HCT116 (cell line): ENCODE data around the gene CNTN4. TPM values are rescaled to one million over a fixed set of nuclear protein-coding genes. Genes with fewer than 3 reads are reported as not detected.

ENCODE experiments used
- ATAC-seq: fragments of 200-7000 bp; cut with Tn5 transposase; 2 replicates; pipeline ENCODE4 v1.9.1; 2020; ENCODE audit warnings: mild to moderate bottlenecking, moderate library complexity
- BruUV-seq: library from RNA; stranded (reverse); fragments of 400-500 nt; replicated peaks from 2 replicates; lab custom pipeline; 2021; lab: Mats Ljungman, UMichigan
- CTCF ChIA-PET: fragments of 300-600 bp; sonication (Branson Sonifier 250); formaldehyde crosslinking; loops from one replicate; lab custom pipeline; 2021; ENCODE audit warnings: antibody characterized with exemption; lab: Charles Lee
- POLR2A ChIA-PET: fragments of 300-600, 350-600 bp; sonication (Branson Sonifier 250); formaldehyde crosslinking; loops from one replicate; lab custom pipeline; 2021; ENCODE audit warnings: antibody characterized with exemption; lab: Charles Lee
- RAD21 ChIA-PET, 2 experiments: fragments of 300-600 bp; sonication (Branson Sonifier 250); formaldehyde crosslinking; loops; one replicate each; lab custom pipeline; 2023; ENCODE audit warnings: low total read pairs in 2 of 2; ENCODE audit not compliant: uncharacterized antibody in 2 of 2, unreplicated experiment in 2 of 2, low non-redundant PET in 1 of 2; lab: Charles Lee
- DNase-seq: peaks from one replicate; pipeline ENCODE4 v3.0.0-alpha.2; 2010; ENCODE audit warnings: low read depth, low spot score
- H2AFZ ChIP-seq: fragments of 200-600 bp; shearing (Covaris generic), sonication (generic); 2 replicates; pipeline ENCODE4 v1.6.1; 2017; ENCODE audit warnings: low read depth, mixed run types, mixed read lengths, antibody characterized with exemption, low read length; ENCODE audit not compliant: poor library complexity, severe bottlenecking
- H3K27ac ChIP-seq: 2 replicates; pipeline ENCODE4 v1.5.1; 2012; ENCODE audit warnings: low read depth, low read length
- H3K27me3 ChIP-seq: fragments of 200-600 bp; sonication (generic); 2 replicates; pipeline ENCODE4 v1.6.1; 2016; ENCODE audit warnings: mixed run types, low read length, mixed read lengths; ENCODE audit not compliant: insufficient read depth
- H3K36me3 ChIP-seq, 2 experiments: fragments of 200-500 bp in 1 of 2; fragments of 200-600 bp in 1 of 2; sonication (Bioruptor generic) in 1 of 2; sonication (generic) in 1 of 2; 2 replicates each; pipeline versions ENCODE4 v1.5.1 to v1.6.1; 2014 to 2016; ENCODE audit warnings: low read length in 2 of 2, inconsistent platforms in 1 of 2, mixed read lengths in 1 of 2, mixed run types in 1 of 2; ENCODE audit not compliant: insufficient read depth in 2 of 2, control insufficient read depth in 1 of 2
- H3K4me1 ChIP-seq, 2 experiments: fragments of 200-600 bp in 1 of 2; sonication (generic) in 1 of 2; 2 replicates each; pipeline versions ENCODE4 v1.5.1 to v1.6.1; 2012 to 2017; ENCODE audit warnings: low read length in 2 of 2, inconsistent platforms in 1 of 2, mild to moderate bottlenecking in 1 of 2, mixed read lengths in 1 of 2, mixed run types in 1 of 2, moderate library complexity in 1 of 2; ENCODE audit not compliant: insufficient read depth in 2 of 2, control insufficient read depth in 1 of 2
- H3K4me2 ChIP-seq: fragments of 200-600 bp; sonication (generic); 2 replicates; pipeline ENCODE4 v1.6.1; 2017; ENCODE audit warnings: mixed run types, low read length, mixed read lengths
- H3K4me3 ChIP-seq, 2 experiments: fragments of 200-600 bp in 1 of 2; sonication (generic) in 1 of 2; replicated peaks in 1 of 2; 2 replicates each; pipeline ENCODE4 v1.5.1; 2011 to 2016; ENCODE audit warnings: low read length in 2 of 2, control low read depth in 1 of 2, low read depth in 1 of 2, mild to moderate bottlenecking in 1 of 2, mixed read lengths in 1 of 2, mixed run types in 1 of 2
- H3K79me2 ChIP-seq: fragments of 200-600 bp; sonication (generic); 2 replicates; pipeline ENCODE4 v1.6.1; 2017; ENCODE audit warnings: mild to moderate bottlenecking, mixed run types, low read length, moderate library complexity, mixed read lengths; ENCODE audit not compliant: insufficient read depth
- H3K9ac ChIP-seq: fragments of 200-600 bp; sonication (generic); 2 replicates; pipeline ENCODE4 v1.6.1; 2016; ENCODE audit warnings: low read length, mixed read lengths
- H3K9me2 ChIP-seq: fragments of 200-600 bp; sonication (generic), shearing (Covaris generic); 2 replicates; pipeline ENCODE4 v1.6.1; 2017; ENCODE audit warnings: mixed run types, mild to moderate bottlenecking, moderate library complexity; ENCODE audit not compliant: insufficient read depth
- H3K9me3 ChIP-seq, 2 experiments: fragments of 200-500 bp in 1 of 2; fragments of 200-600 bp in 1 of 2; sonication (Bioruptor generic) in 1 of 2; sonication (generic) in 1 of 2; 2 replicates each; pipeline ENCODE4 v1.6.1; 2014 to 2017; ENCODE audit warnings: low read length in 2 of 2, mixed read lengths in 2 of 2, inconsistent platforms in 1 of 2, low read depth in 1 of 2, mild to moderate bottlenecking in 1 of 2, mixed run types in 1 of 2, moderate library complexity in 1 of 2; ENCODE audit not compliant: control insufficient read depth in 1 of 2, insufficient read depth in 1 of 2
- H4K20me1 ChIP-seq: fragments of 200-600 bp; sonication (generic), shearing (Covaris generic); 2 replicates; pipeline ENCODE4 v1.6.1; 2017; ENCODE audit warnings: mixed run types, mild to moderate bottlenecking, moderate library complexity; ENCODE audit not compliant: insufficient read depth
- CBX3 ChIP-seq: IDR thresholded peaks from 2 replicates; pipeline ENCODE4 v1.6.1; 2012; ENCODE audit warnings: low read depth
- CEBPB ChIP-seq: IDR thresholded peaks from 2 replicates; pipeline ENCODE4 v1.6.1; 2012; ENCODE audit warnings: low read depth
- CTCF ChIP-seq, 3 experiments: fragments of 200-600 bp in 1 of 3; sonication (generic) in 1 of 3; IDR thresholded peaks in 2 of 3; conservative IDR thresholded peaks in 1 of 3; 2 replicates each; pipeline ENCODE4 v1.5.1; 2012 to 2017; ENCODE audit warnings: low read depth in 2 of 3, low read length in 2 of 3, antibody characterized with exemption in 1 of 3, borderline replicate concordance in 1 of 3, control low read depth in 1 of 3, mild to moderate bottlenecking in 1 of 3, mixed read lengths in 1 of 3, mixed run types in 1 of 3, moderate library complexity in 1 of 3; ENCODE audit not compliant: insufficient read depth in 1 of 3
- EZH2 ChIP-seq: fragments of 200-600 bp; sonication (generic); IDR thresholded peaks from 2 replicates; pipeline ENCODE4 v1.6.1; 2017; ENCODE audit warnings: antibody characterized with exemption, mixed run types
- EZH2phosphoT487 ChIP-seq: fragments of 200-600 bp; IDR thresholded peaks from 2 replicates; pipeline ENCODE4 v1.6.1; 2018; ENCODE audit warnings: antibody characterized with exemption, borderline replicate concordance
- FOSL1 ChIP-seq: IDR thresholded peaks from 2 replicates; pipeline ENCODE4 v1.6.1; 2012; ENCODE audit warnings: low read depth
- MAX ChIP-seq: IDR thresholded peaks from 2 replicates; pipeline ENCODE4 v1.6.1; 2012
- POLR2A ChIP-seq: IDR thresholded peaks from 2 replicates; pipeline ENCODE4 v1.7.0; 2011; ENCODE audit warnings: borderline replicate concordance; ENCODE audit not compliant: insufficient read depth, insufficient read length; ENCODE audit errors: extremely low read depth
- SP1 ChIP-seq: IDR thresholded peaks from 2 replicates; pipeline ENCODE4 v1.6.1; 2012; ENCODE audit warnings: low read depth
- SRF ChIP-seq: IDR thresholded peaks from 2 replicates; pipeline ENCODE4 v1.6.1; 2012; ENCODE audit warnings: low read depth
- YY1 ChIP-seq: IDR thresholded peaks from 2 replicates; pipeline ENCODE4 v1.6.1; 2011; ENCODE audit warnings: low read length, low read depth, moderate library complexity, mild to moderate bottlenecking; ENCODE audit not compliant: insufficient replicate concordance; ENCODE audit errors: extremely low read depth
- intact Hi-C: fragments of 100-400 bp; cut with micrococcal nuclease; formaldehyde crosslinking; loops from 2 replicates; pipeline ENCODE4 v1.10.0; 2022
- total RNA-seq: library from RNA; stranded (reverse); gene quantifications from one replicate; pipeline ENCODE4 v1.2.1, GENCODE V29; 2021; ENCODE audit not compliant: unreplicated experiment

The CNTN4 gene
- total RNA-seq, 1 experiment from 2014 or later: not detected

GRCh38 chr3:2153547-2153946 is 54.9 kb downstream of the CNTN4 start:
- Histone ChIP-seq H3K27me3 (no peaks in the 10 kb centered on the region), H3K9ac (no peak overlapping the region), H3K36me3 (no peaks in the 10 kb centered on the region), H3K9me2 (no peaks in the 10 kb centered on the region), H2AFZ (no peak overlapping the region), H3K79me2 (no peaks in the 10 kb centered on the region), H4K20me1 (no peaks in the 10 kb centered on the region), H3K27ac (no peak overlapping the region), H3K4me3 (no peak overlapping the region), H3K4me1 (no peaks in the 10 kb centered on the region), H3K9me3 (peaks cover 0 to 14% of the 10 kb centered on the region in 2 experiments; a peak in 2 of 4 replicates), H3K4me2 (no peak overlapping the region)
- DNase-seq (no peak), ATAC-seq (no peak)
- RAD21 ChIA-PET: no interaction called here
- POLR2A ChIA-PET: no interaction called here
- CTCF ChIA-PET: no interaction called here
- no TSS peak for BruUV-seq
- TF ChIP-seq YY1: no peak
- no peak for TF ChIP-seq MAX
- no peak for TF ChIP-seq CEBPB
- no peak for TF ChIP-seq FOSL1
- TF ChIP-seq POLR2A: no peak
- TF ChIP-seq SRF: no peak
- no peak for TF ChIP-seq CTCF (IDR thresholded peaks at IDR 0.05 in 2 of 3, conservative IDR thresholded peaks at IDR 0.05 in 1 of 3; ENCODE audit: borderline replicate concordance in 1 of 3, insufficient read depth in 1 of 3, low read depth in 2 of 3, low read length in 2 of 3)
- no peak for TF ChIP-seq CBX3
- no peak for TF ChIP-seq EZH2phosphoT487
- TF ChIP-seq EZH2: no peak
- TF ChIP-seq SP1: no peak
- intact Hi-C loops: no loop called here
